Measurements from ENCODE around the gene SPATS2. TPM values are rescaled to one million over a fixed set of nuclear protein-coding genes. Genes with fewer than 3 reads are reported as not detected.

Gene SPATS2
- total and polyA plus RNA-seq, 5 donors from 2014 or later, result 2.4 to 5.5 (median 4.2) TPM

- H3K9me3 ChIP-seq (ENCODE audit: control insufficient read depth in 2 of 2, low read length in 2 of 2), result no peaks in the 10 kb centered on the region
- H3K27ac ChIP-seq (ENCODE audit: insufficient read depth, low read length, poor library complexity, severe bottlenecking), result no peak overlapping the region
- ATAC-seq (ENCODE audit: low read depth in 2 of 2) (no peak), DNase-seq (no peak)
- no peak overlapping the region for H3K4me3 Mint-ChIP-seq
- no peaks in the 10 kb centered on the region for H3K36me3 ChIP-seq (ENCODE audit: control insufficient read depth, insufficient read depth, low read length)
- peaks cover 6% of the 10 kb centered on the region for H3K36me3 Mint-ChIP-seq
- no peaks in the 10 kb centered on the region for H3K27me3 ChIP-seq (ENCODE audit: control insufficient read depth, insufficient read depth, low read length)
- H3K9me3 Mint-ChIP-seq, result no peaks in the 10 kb centered on the region
- H3K4me1 Mint-ChIP-seq, result peaks cover 0 to 10% (median 6%) of the 10 kb centered on the region in 4 donors
- H3K27me3 Mint-ChIP-seq, result no peaks in the 10 kb centered on the region
- H3K4me1 ChIP-seq (ENCODE audit: control insufficient read depth, insufficient read depth, low read length, poor library complexity, severe bottlenecking), result peaks cover 4% of the 10 kb centered on the region
- H3K27ac Mint-ChIP-seq, result no peak overlapping the region
- no peak overlapping the region for H3K4me3 ChIP-seq (ENCODE audit: low read depth, low read length)
These were observed 116.4 kb downstream of the SPATS2 start for GRCh38 chr12:49483619-49484018.

- ATAC-seq (ENCODE audit: low read depth in 2 of 2), result no peak
- peaks cover 4% of the 10 kb centered on the region for H3K4me1 ChIP-seq (ENCODE audit: control insufficient read depth, insufficient read depth, low read length, poor library complexity, severe bottlenecking)
- no peaks in the 10 kb centered on the region for H3K27me3 ChIP-seq (ENCODE audit: control insufficient read depth, insufficient read depth, low read length)
- no peaks in the 10 kb centered on the region for H3K9me3 Mint-ChIP-seq
- no peaks in the 10 kb centered on the region for H3K27me3 Mint-ChIP-seq
- no peaks in the 10 kb centered on the region for H3K36me3 ChIP-seq (ENCODE audit: control insufficient read depth, insufficient read depth, low read length)
- H3K27ac ChIP-seq (ENCODE audit: insufficient read depth, low read length, poor library complexity, severe bottlenecking), result no peak overlapping the region
- peaks cover 6% of the 10 kb centered on the region for H3K36me3 Mint-ChIP-seq
- H3K4me1 Mint-ChIP-seq, result peaks cover 0 to 8% (median 5%) of the 10 kb centered on the region in 4 donors
- H3K9me3 ChIP-seq (ENCODE audit: control insufficient read depth in 2 of 2, low read length in 2 of 2), result no peaks in the 10 kb centered on the region
- H3K27ac Mint-ChIP-seq, result no peak overlapping the region
- no peak for DNase-seq
- no peak overlapping the region for H3K4me3 ChIP-seq (ENCODE audit: low read depth, low read length)
- no peak overlapping the region for H3K4me3 Mint-ChIP-seq
These were observed 120.3 kb downstream of the SPATS2 start for GRCh38 chr12:49487605-49488004.

- H3K9me3 Mint-ChIP-seq, result no peaks in the 10 kb centered on the region
- H3K4me3 Mint-ChIP-seq, result no peak overlapping the region
- Histone ChIP-seq H3K27ac (ENCODE audit: insufficient read depth, low read length, poor library complexity, severe bottlenecking) (no peak overlapping the region), H3K36me3 (ENCODE audit: control insufficient read depth, insufficient read depth, low read length) (no peaks in the 10 kb centered on the region), H3K9me3 (ENCODE audit: control insufficient read depth in 2 of 2, low read length in 2 of 2) (no peaks in the 10 kb centered on the region), H3K27me3 (ENCODE audit: control insufficient read depth, insufficient read depth, low read length) (no peaks in the 10 kb centered on the region), H3K4me1 (ENCODE audit: control insufficient read depth, insufficient read depth, low read length, poor library complexity, severe bottlenecking) (no peaks in the 10 kb centered on the region), H3K4me3 (ENCODE audit: low read depth, low read length) (no peak overlapping the region)
- H3K36me3 Mint-ChIP-seq, result peaks cover 6% of the 10 kb centered on the region
- DNase-seq, result no peak
- no peaks in the 10 kb centered on the region for H3K27me3 Mint-ChIP-seq
- H3K27ac Mint-ChIP-seq, result no peak overlapping the region
- ATAC-seq (ENCODE audit: low read depth in 2 of 2), result no peak
- H3K4me1 Mint-ChIP-seq, result no peaks in the 10 kb centered on the region
These were observed 121.9 kb downstream of the SPATS2 start for GRCh38 chr12:49489154-49489553.

- Histone ChIP-seq H3K9me3 (ENCODE audit: control insufficient read depth in 2 of 2, low read length in 2 of 2) (no peaks in the 10 kb centered on the region), H3K36me3 (ENCODE audit: control insufficient read depth, insufficient read depth, low read length) (peaks cover 1% of the 10 kb centered on the region), H3K4me3 (ENCODE audit: low read depth, low read length) (no peak overlapping the region), H3K27me3 (ENCODE audit: control insufficient read depth, insufficient read depth, low read length) (no peaks in the 10 kb centered on the region), H3K4me1 (ENCODE audit: control insufficient read depth, insufficient read depth, low read length, poor library complexity, severe bottlenecking) (no peaks in the 10 kb centered on the region), H3K27ac (ENCODE audit: insufficient read depth, low read length, poor library complexity, severe bottlenecking) (no peak overlapping the region)
- Mint-ChIP-seq H3K4me1 (no peaks in the 10 kb centered on the region), H3K27ac (no peak overlapping the region), H3K4me3 (no peak overlapping the region), H3K36me3 (peaks cover 5% of the 10 kb centered on the region), H3K9me3 (no peaks in the 10 kb centered on the region), H3K27me3 (no peaks in the 10 kb centered on the region)
- ATAC-seq (ENCODE audit: low read depth in 2 of 2) (no peak), DNase-seq (no peak)
These were observed 122.5 kb downstream of the SPATS2 start for GRCh38 chr12:49489720-49490119.

- Histone ChIP-seq H3K36me3 (ENCODE audit: control insufficient read depth, insufficient read depth, low read length) (peaks cover 3% of the 10 kb centered on the region), H3K27me3 (ENCODE audit: control insufficient read depth, insufficient read depth, low read length) (no peaks in the 10 kb centered on the region), H3K4me3 (ENCODE audit: low read depth, low read length) (no peak overlapping the region), H3K9me3 (ENCODE audit: control insufficient read depth in 2 of 2, low read length in 2 of 2) (no peaks in the 10 kb centered on the region), H3K4me1 (ENCODE audit: control insufficient read depth, insufficient read depth, low read length, poor library complexity, severe bottlenecking) (no peaks in the 10 kb centered on the region), H3K27ac (ENCODE audit: insufficient read depth, low read length, poor library complexity, severe bottlenecking) (no peak overlapping the region)
- DNase-seq (no peak), ATAC-seq (ENCODE audit: low read depth in 2 of 2) (no peak)
- Mint-ChIP-seq H3K27ac (no peak overlapping the region), H3K36me3 (peaks cover 16% of the 10 kb centered on the region), H3K4me1 (no peaks in the 10 kb centered on the region), H3K27me3 (no peaks in the 10 kb centered on the region), H3K9me3 (no peaks in the 10 kb centered on the region), H3K4me3 (no peak overlapping the region)
These were observed 124.6 kb downstream of the SPATS2 start for GRCh38 chr12:49491823-49492222.

- peaks cover 3% of the 10 kb centered on the region for H3K36me3 ChIP-seq (ENCODE audit: control insufficient read depth, insufficient read depth, low read length)
- no peaks in the 10 kb centered on the region for H3K27me3 Mint-ChIP-seq
- ATAC-seq (ENCODE audit: low read depth in 2 of 2) (no peak), DNase-seq (no peak)
- no peak overlapping the region for H3K27ac Mint-ChIP-seq
- H3K27ac ChIP-seq (ENCODE audit: insufficient read depth, low read length, poor library complexity, severe bottlenecking), result no peak overlapping the region
- H3K4me1 Mint-ChIP-seq, result no peaks in the 10 kb centered on the region
- H3K4me3 ChIP-seq (ENCODE audit: low read depth, low read length), result no peak overlapping the region
- H3K4me3 Mint-ChIP-seq, result no peak overlapping the region
- H3K27me3 ChIP-seq (ENCODE audit: control insufficient read depth, insufficient read depth, low read length), result no peaks in the 10 kb centered on the region
- H3K4me1 ChIP-seq (ENCODE audit: control insufficient read depth, insufficient read depth, low read length, poor library complexity, severe bottlenecking), result no peaks in the 10 kb centered on the region
- H3K36me3 Mint-ChIP-seq, result peaks cover 16% of the 10 kb centered on the region
- no peaks in the 10 kb centered on the region for H3K9me3 Mint-ChIP-seq
- no peaks in the 10 kb centered on the region for H3K9me3 ChIP-seq (ENCODE audit: control insufficient read depth in 2 of 2, low read length in 2 of 2)
These were observed 126.6 kb downstream of the SPATS2 start for GRCh38 chr12:49493900-49494299.

- peaks cover 0 to 7% (median under 1%) of the 10 kb centered on the region in 4 donors for H3K4me1 Mint-ChIP-seq
- no peak overlapping the region for H3K27ac ChIP-seq (ENCODE audit: insufficient read depth, low read length, poor library complexity, severe bottlenecking)
- no peak for ATAC-seq (ENCODE audit: low read depth in 2 of 2)
- H3K27me3 Mint-ChIP-seq, result no peaks in the 10 kb centered on the region
- H3K36me3 Mint-ChIP-seq, result peaks cover 20% of the 10 kb centered on the region
- no peak overlapping the region for H3K4me3 Mint-ChIP-seq
- no peak overlapping the region for H3K27ac Mint-ChIP-seq
- no peaks in the 10 kb centered on the region for H3K4me1 ChIP-seq (ENCODE audit: control insufficient read depth, insufficient read depth, low read length, poor library complexity, severe bottlenecking)
- H3K36me3 ChIP-seq (ENCODE audit: control insufficient read depth, insufficient read depth, low read length), result peaks cover 3% of the 10 kb centered on the region
- no peak for DNase-seq
- H3K9me3 Mint-ChIP-seq, result no peaks in the 10 kb centered on the region
- H3K9me3 ChIP-seq (ENCODE audit: control insufficient read depth in 2 of 2, low read length in 2 of 2), result no peaks in the 10 kb centered on the region
- no peak overlapping the region for H3K4me3 ChIP-seq (ENCODE audit: low read depth, low read length)
- H3K27me3 ChIP-seq (ENCODE audit: control insufficient read depth, insufficient read depth, low read length), result no peaks in the 10 kb centered on the region
These were observed 129.4 kb downstream of the SPATS2 start for GRCh38 chr12:49496417-49497360.

- DNase-seq, result peak in 1 of 3 donors; percentile 24
- Histone ChIP-seq H3K27me3 (ENCODE audit: control insufficient read depth, insufficient read depth, low read length) (no peaks in the 10 kb centered on the region), H3K4me1 (ENCODE audit: control insufficient read depth, insufficient read depth, low read length, poor library complexity, severe bottlenecking) (no peaks in the 10 kb centered on the region), H3K27ac (ENCODE audit: insufficient read depth, low read length, poor library complexity, severe bottlenecking) (no peak overlapping the region), H3K9me3 (ENCODE audit: control insufficient read depth in 2 of 2, low read length in 2 of 2) (no peaks in the 10 kb centered on the region), H3K36me3 (ENCODE audit: control insufficient read depth, insufficient read depth, low read length) (no peaks in the 10 kb centered on the region), H3K4me3 (ENCODE audit: low read depth, low read length) (no peak overlapping the region)
- Mint-ChIP-seq H3K4me3 (no peak overlapping the region), H3K27me3 (peaks cover 5% of the 10 kb centered on the region), H3K36me3 (peaks cover 4% of the 10 kb centered on the region), H3K9me3 (no peaks in the 10 kb centered on the region), H3K27ac (peak overlapping the region in 2 of 3 donors; percentile 10 to 72), H3K4me1 (peaks cover 6 to 18% (median 12%) of the 10 kb centered on the region in 4 donors)
- no peak for ATAC-seq (ENCODE audit: low read depth in 2 of 2)
These were observed 134.6 kb downstream of the SPATS2 start for GRCh38 chr12:49501895-49502294.
